ENCODE data around the gene ZC3H4.

ZC3H4 gene

DNA sequence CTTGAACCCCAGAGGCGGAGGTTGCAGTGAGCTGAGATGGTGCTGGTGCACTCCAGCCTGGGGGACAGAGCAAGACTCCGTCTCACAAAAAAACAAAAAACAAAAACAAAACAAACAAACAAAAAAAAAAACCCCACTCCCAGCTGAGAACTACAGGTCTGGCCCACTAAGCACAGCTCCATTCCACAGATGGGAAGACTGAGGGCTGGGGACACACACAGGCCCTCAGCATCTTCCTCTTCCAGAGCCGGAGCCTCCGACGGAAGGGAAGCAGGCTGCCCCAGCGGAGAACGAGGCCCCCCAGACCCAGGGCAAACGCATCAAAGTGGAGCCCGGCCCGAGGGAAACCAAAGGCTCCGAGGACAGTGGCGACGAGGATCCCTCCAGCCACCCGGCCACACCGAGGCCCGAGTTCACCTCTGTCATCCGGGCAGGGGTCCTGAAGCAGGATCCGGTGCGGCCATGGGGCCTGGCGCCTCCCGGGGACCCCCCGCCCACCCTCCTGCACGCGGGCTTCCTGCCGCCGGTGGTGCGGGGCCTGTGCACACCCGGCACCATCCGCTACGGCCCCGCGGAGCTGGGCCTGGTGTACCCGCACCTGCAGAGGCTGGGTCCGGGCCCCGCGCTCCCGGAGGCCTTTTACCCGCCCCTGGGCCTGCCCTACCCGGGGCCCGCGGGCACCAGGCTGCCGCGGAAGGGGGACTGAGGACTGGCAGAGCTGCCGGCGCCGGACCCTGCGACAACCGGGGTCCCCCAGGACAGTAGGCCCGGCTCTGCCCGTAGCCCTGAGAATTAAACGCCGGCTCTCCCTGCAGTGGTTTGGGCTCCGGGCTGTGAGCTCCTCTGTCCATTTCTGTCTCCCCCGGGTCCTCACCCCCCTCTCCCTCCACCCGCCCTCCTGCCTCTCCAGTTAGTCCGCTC lies 68.4 kb downstream of the ZC3H4 start:
- no peak for DNase-seq

DNA sequence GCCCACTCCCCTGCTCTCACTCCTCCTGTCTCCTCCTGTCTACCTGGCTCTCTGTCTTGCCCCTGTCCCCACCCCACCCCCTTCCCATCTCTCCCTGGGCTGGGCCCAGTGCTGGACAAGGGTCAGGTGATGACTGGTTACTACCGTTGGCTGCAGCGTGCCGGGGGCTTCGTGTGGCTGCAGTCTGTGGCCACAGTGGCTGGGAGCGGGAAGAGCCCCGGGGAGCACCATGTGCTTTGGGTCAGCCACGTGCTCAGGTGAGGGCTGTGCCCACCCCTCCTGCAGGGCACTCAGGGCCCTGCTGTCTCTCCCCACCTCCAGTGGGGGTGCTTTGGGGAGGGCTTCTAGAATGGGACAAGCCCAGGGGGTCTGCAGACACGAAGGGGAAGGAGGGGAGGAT lies 72.7 kb downstream of the ZC3H4 start:
- no peak for DNase-seq

DNA sequence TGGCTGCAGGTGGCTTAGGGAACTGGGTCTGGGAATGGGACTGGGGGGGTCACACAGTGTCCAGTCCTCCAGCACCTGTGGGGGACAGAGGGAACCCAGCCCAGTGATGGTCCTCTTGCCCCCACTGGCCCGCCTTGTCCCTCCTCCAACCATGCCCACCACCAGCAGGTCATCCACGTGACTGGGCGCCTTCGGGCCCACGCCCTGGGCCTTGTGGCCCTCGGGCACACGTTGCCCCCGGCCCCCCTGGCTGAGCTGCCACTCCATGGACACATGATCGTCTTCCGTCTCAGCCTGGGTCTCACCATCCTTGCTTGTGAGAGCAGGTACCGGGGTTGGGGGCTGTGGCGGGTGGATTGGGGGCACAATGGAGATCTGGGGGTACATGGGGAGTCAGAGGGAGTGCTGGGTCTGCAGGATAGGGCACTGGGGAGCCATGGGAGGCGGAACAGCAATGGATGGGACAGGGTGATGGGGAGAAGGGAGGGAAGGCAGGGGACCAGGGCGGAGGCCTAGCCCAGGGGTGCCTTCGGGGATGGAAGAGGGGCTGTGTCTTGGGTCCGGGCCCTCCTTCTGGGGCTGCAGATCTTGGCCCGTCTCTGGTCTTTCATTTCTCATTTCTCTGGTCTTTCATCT lies 74.2 kb downstream of the ZC3H4 start:
- DNase-seq: no peak

DNA sequence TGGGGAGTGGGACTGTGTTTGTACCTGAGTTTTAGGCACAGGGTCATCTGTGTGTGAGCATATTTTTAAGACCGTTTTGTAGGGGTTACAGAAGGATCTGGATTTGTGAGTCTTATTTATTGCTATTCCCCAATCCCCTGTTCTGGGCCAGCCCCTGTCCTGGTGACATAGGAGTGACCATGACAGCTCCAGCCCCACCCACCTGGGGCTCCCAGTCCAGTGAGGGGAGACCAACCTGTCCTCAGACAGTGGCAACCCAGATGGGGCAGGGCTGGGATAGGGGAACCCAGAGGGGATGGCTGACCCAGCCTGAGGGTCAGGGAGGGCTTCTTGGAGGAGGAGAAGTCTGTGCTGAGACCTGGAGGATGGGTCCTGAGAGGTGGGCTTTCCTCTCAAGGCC lies 75.8 kb downstream of the ZC3H4 start:
- DNase-seq: no peak

DNA sequence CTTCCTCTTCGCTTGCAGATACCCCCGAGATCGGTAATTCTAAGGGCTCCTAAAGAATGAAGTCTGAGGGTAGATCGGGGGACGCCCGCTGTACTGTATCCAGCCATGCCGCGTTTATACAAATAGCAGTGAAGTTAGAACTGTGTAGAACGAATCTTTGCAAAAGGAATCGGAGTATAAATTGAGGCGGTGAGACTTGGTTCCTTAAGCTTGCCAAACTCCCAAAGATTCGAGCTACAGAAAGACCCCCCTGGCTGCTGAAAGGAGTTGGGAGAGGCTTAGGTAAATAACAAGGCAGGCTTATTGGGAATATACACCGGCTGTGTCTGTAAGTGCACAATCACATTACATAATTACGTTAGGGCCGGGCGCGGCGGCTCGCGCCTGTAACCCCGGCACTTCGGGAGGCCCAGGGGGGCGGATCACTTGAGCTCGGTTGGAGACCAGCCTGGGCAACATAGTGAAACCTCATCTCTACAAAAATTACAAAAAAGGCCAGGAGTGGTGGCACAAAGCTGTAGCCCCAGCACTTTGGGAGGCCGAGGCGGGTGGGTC lies 77.4 kb downstream of the ZC3H4 start:
- no peak for DNase-seq

DNA sequence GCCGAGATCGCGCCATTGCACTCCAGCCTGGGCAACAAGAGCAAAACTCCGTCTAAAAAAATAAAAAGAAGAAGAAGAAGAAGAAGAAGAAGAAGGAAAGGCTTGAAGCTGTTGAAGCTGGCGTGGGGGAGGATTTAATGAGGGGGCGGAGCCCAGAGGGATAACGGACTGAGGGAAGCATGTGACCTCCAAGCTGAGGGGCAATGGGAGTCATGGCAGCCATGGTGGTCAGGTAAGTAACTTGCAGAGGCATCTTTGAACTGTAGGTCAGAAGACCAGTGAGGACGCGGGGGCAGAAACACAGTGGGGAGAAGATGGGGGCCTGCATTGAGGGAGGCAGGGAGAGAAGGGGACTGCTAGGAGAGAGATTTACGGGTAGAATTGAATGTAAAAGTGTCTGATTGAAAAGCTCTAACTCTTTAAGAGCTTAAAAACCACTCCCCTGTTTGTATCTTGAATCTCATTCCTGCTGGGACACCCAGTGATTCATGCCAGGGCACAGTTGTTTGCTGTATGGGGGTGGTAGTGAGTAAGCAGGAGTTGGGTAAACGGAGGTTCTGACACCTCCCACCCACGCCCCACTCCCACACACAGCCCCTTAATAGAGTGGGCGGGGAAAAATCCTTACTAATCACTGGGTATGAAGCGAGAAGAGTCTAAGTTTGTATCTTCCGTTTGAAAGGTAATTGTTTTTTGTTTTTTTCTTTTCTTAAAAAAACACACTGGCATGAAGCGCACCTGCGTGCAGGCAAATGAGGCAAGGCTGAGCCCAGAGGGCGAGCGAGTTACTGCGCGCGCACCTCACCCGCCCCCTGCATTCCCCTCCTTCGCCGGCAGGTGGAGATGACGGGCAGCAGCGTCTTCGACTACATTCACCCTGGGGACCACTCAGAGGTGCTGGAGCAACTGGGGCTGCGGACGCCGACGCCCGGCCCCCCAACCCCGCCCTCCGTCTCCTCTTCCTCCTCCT lies 78.2 kb downstream of the ZC3H4 start:
- peak; percentile 80 for DNase-seq

DNA sequence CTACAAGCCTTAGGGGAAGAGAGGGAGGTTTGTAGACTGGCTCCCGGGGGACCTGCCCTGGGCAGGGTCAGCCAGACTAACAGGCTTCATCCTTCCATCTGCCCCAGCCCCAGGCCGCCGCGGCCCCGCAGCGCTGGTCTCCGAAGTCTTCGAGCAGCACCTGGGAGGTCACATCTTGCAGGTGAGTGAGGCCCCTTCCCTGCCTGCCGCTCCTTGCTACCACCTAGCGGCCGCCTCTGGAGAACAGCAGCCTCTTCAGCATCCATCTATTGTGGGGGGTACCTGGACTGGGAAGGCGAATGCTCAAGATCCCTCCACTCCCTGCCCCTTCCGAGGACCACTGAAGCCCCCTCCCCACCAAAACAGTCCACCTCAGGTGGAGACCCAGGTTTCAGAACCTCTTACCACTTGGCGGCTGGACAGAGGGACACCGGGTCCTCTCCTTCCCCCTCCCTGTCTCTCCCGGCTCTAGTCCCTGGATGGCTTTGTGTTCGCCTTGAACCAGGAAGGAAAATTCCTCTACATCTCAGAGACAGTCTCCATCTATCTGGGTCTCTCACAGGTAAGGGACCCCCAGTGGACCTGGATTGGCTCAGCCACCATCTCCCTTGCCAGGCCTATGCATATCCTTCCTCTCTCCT lies 81.3 kb downstream of the ZC3H4 start:
- no peak for DNase-seq

DNA sequence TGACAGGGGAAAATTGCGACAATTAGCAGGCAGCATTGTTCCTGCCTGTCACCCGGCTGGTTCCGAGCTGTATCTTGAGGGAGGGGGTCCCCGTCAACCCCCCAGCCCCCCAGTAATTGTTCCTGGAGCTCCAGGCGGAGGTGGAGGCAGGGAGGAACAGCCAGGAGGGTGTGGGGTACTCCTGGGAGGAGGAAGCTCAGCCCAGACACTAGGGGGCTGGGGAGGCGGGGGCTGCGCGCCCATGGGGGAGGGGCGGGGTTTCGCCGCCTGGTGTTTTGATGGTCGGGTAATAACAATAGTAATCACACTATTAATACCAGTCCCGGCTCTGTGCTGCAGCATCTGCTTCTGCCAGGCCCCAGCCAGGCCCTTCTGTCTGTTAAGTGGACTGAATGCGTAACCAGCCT lies 85.4 kb downstream of the ZC3H4 start:
- DNase-seq: no peak

DNA sequence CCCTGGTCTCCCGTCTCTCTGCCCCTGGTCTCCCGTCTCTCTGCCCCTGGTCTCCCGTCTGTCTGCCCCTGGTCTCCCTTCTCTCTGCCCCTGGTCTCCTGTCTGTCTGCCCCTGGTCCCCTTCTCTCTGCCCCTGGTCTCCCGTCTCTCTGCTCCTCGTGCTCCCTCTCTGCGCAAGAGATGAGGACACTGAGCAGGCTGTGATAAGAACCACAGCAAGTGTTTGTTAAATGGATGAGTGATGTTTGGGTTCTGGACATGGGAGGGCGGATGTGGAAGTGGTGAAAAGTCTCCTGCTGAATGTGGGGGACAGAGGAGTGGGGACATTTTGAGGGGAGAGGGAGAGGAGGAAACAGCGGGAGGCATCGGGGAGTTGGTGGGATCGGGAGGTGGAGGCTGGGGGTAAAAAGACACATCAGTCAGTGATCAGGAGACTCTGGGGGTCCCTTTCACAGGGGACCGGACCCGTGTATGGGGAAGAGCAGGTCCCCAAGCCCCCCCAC lies 85.9 kb downstream of the ZC3H4 start:
- DNase-seq: no peak

DNA sequence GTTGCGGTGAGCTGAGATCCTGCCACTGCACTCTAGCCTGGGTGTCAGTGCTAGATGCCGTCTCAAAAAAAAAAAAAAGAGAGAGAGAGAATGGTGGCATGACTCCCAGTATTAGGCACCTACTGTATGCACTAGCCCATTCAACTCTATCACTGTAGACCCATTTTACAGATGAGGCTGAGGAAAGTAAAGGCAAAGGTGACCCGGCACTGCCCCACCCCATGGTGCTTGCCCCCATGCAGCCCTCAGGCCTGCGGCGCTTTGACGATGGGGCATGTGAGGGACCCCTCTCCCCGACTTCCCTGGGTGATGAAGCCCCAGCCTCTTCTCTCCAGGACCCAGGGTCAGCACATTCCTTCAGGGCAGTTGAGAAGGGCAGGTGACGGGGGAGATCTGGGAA lies 86.7 kb downstream of the ZC3H4 start:
- no peak for DNase-seq

DNA sequence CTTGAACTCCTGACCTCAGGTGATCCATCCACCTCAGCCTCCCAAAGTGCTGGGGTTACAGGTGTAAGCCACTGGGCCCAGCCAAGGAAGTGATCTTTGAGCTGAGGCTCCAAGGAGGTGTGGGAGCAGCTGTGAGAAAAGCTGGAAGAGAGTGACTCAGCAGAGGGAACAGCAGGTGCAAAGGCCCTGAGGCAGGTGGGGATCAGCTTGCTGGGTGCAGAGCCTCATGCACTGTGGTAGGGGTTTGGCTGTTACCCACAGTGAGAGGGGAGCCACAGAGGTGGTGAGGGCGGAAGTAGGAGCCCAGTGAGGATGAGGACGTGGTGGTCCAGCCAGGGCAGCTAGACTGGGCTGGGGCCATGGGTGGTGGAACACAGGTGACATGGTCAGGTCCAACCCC lies 87.4 kb downstream of the ZC3H4 start:
- no peak for DNase-seq

DNA sequence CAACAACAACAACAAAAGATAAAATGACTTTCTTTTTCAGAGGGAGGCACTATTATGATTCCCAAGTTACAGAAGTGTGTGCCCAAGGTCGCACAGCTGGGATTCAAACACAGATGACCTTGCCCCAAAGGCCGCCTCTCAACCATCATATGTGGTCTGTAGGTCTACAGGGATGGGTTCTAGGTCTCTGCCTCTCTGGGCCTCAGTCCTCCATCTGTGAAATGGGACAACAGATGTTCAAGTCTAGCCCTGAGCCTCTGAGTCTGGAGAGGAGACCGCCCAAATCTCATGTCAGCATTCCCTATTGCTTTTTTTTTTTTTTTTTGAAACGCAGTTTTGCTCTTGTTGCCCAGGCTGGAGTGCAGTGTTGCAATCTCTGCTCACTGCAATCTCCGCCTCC lies 89.1 kb downstream of the ZC3H4 start:
- DNase-seq: no peak

DNA sequence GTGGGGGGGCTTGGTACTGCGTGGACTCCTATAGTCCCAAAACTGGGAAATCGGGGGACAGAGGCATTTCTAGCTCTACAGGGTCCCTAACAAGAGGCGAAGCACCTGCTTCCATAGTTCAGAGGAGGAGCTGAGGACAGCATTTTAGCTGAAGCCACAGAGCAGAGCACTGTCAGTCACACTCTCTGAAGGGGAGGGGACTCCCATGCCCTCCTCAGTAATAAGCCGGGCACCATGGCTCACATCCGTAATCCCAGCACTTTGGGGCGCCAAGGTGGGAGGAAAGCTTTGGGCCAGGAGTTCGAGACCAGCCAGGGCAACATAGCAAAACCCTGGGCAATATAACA lies 90.2 kb downstream of the ZC3H4 start:
- no peak for DNase-seq

DNA sequence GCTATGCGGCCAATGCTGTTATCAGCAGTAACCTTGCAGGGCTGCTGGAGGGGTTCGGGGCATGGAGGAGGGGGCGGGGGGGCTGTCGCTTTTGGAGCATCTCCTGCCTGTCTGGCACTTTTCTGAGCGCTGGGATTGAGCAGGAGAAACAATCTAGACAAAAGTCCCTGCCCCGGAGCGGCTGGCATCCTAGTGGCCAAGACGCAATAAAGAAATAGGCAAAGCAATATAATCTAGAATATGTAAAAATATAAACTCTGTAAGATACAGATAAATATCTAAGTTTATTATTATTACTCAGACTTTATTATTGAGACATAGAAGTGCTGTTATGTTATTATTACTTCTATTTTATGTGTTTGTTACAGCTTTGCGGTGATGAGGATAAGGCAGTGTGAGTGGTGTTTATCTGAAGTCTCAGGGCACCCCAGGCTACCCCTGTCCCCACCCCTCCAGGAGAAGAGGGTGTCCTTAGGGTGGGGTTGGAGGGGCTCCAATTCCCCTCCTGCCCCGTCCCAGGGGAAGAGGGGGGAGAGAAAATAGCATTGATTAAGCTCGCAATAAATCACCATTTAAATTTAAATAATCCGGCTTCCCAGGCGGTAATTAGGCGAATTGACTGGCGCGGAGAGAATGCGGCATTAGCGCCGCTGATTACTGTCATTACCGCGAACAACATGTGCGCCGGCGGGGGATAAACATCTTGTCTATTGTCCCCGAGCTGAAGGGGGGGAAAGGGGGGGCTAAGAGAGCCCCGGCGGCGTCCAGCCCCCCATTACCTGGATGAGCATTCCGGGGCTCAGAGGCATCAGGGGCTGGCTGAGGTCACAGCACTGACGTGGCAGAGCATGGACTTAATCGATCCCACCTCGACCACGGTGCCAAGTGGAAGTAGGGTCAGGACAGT lies 90.8 kb downstream of the ZC3H4 start:
- DNase-seq: no peak

DNA sequence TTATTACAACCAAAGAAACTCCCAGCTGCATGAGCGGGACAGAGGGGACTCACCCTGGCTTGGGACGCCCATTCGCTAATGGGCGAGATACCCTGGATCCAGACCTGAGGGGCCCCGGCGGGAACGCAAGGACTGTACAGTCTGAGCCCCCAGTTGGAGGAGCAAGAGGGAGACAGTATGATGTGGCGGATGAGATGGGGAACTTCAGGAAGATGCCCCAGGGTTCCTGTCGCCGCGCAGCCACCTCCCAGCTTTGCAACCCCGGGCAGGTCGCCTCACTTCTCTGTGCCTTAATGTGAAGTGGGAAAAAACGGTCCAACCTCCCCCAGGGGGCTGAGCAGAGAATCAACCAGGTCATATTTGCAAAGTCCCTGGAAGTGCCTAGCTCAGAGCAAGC lies 91.4 kb downstream of the ZC3H4 start:
- no peak for DNase-seq

DNA sequence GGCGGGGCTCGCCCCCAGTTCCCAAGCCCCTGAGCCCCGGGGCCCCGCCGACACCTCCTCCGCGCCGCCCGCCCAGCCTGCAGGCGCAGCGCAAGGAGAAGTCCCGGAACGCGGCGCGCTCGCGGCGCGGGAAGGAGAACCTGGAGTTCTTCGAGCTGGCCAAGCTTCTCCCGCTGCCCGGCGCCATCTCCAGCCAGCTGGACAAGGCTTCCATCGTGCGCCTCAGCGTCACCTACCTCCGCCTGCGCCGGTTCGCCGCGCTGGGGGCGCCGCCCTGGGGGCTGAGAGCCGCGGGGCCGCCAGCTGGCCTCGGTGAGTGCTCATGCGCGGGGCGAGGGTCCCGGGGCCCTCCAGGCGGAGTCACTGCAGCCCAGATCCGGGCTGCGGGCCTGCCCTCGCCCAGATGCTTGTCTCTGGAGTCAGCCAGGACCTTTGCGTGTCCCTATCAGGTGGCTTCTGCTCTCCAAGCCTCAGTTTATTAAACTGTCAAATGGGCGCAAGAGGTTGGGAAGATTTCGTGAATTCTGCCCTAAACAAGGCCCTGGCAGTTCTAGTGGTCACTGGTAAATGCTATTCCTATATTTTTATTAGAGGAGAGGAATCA lies 91.9 kb downstream of the ZC3H4 start:
- DNase-seq: no peak

DNA sequence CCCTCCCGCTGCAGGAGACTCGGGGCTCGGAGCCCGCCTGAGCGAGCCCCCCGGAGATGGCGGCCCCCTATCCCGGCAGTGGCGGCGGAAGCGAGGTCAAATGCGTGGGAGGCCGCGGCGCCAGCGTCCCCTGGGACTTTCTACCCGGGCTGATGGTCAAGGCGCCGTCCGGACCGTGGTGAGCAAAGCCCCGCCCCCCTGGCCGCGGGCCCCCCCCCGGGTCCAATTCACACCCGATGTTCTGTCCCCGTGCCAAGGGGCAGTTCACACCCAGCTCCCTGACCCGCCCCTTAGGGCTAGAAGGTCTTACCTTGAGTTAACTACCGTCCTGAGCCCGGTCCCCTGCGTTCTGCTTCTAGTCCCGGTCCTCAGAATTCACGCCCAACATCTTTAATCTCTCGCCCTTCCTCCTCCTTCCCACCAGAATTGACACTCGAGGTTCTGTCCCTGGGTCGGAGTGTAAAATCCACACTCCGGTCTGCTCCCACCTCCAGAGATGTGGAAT lies 92.5 kb downstream of the ZC3H4 start:
- no peak for DNase-seq

DNA sequence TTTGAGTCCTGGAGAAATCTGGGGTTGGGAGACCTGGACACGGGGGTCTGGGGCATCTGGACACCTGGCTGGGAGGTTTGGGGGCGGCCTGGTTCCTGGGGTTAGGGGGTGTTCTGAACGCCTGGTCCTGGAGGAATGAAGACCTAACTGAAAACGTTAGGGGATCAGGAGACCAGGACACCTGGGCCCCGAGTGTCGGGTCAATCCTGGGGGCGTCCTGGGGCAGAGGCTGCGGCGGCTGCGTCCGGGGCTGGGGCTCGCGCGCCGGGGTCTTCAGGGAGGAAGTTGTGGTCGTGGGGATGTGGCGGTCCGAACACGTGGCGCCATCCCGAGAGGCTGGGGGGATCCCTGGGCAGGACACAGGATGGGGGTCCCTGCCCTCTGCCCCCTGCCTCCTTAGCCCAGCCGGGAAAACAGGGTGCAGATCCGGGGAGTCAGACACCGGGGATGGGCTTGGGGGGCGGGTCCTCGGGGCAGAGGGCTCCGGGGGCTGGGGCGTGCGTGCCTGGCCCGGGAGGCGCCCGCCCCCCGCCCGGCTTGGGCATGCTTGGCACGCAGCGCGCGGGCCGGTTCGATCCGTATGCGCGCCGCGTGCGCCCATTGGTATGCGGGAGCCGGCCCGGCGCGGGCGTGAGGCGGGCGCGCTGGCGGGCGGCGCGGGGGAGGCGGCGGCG lies 93.3 kb downstream of the ZC3H4 start:
- no peak for DNase-seq

DNA sequence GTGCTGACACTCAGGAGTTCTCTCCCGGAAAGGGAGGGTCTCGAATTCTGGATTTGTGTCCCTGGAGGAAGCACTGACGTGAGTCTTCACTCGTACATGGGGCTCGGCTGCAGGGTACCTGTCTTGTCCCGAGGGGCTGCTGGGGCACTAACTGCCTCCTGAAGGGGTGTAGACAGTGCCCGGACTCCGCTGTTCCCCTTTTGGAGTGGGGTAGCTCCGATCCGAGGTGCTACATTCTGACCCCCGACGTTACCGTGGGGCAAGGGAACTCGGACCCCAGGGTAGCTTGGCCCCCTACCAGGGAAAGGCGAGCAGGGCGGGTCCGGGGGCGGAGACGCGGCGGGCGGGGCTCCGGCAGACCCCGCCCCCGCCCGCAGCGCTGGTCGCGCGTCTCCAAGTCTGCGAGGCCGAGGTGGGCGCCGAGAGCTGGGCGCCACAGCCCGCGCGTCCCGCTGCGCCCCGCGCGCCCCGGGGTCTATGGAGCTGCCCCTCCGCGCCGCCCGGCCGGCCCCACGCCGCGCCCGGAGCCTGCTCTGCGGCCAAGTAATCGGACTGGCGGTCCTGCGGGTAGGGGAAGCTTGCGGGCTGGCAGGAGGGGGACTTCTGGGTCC lies 94.0 kb downstream of the ZC3H4 start, which contains the start of gene NPAS1:
Gene NPAS1, plus strand, starts transcription at position 407 of the 611 bp plus-strand sequence. CDS start 1,211 bp downstream, outside the sequence.
- no peak for DNase-seq
